GM12875 (cell line): Measurements from ENCODE around the gene PRF1.
A peak's percentile ranks its signal among the peaks of the same experiment; 100 is the strongest.

Source experiments
- H3K4me3 ChIP-seq: one replicate; pipeline ENCODE4 v1.5.1; 2011; ENCODE audit warnings: low read depth, low read length, control low read depth
- CTCF ChIP-seq: IDR thresholded peaks from 2 replicates; pipeline ENCODE4 v1.5.1; 2011; ENCODE audit warnings: low read depth, mild to moderate bottlenecking, control low read depth, inconsistent platforms, low read length, moderate library complexity, borderline replicate concordance; ENCODE audit not compliant: insufficient read depth

The PRF1 gene

GRCh38 chr10:70559861-70560260 is 42.7 kb downstream of the PRF1 start:
- no peak overlapping the region for H3K4me3 ChIP-seq
- no peak for TF ChIP-seq CTCF

GRCh38 chr10:70558871-70559810 is 43.4 kb downstream of the PRF1 start:
- peak; percentile 41; the same call in 1 of the 2 replicates for TF ChIP-seq CTCF
- H3K4me3 ChIP-seq: no peak overlapping the region

- TF ChIP-seq CTCF: no peak
These were observed 44.2 kb downstream of the PRF1 start for GRCh38 chr10:70558295-70558694.

GRCh38 chr10:70557876-70558275 is 44.7 kb downstream of the PRF1 start:
- no peak for TF ChIP-seq CTCF
- H3K4me3 ChIP-seq: no peak overlapping the region

More at GRCh38 chr10:70558295-70558694, 44.2 kb downstream of the PRF1 start:
- H3K4me3 ChIP-seq: no peak overlapping the region

GRCh38 chr10:70557086-70557845 is 45.3 kb downstream of the PRF1 start:
- no peak for TF ChIP-seq CTCF
- no peak overlapping the region for H3K4me3 ChIP-seq

- no peak for TF ChIP-seq CTCF
- H3K4me3 ChIP-seq: no peak overlapping the region
These were observed 47.2 kb downstream of the PRF1 start for GRCh38 chr10:70555371-70555770.

GRCh38 chr10:70552586-70552985 is 50.0 kb downstream of the PRF1 start:
- H3K4me3 ChIP-seq: no peak overlapping the region
- TF ChIP-seq CTCF: no peak
